ENCODE data around the gene ALK.

ALK gene

DNA sequence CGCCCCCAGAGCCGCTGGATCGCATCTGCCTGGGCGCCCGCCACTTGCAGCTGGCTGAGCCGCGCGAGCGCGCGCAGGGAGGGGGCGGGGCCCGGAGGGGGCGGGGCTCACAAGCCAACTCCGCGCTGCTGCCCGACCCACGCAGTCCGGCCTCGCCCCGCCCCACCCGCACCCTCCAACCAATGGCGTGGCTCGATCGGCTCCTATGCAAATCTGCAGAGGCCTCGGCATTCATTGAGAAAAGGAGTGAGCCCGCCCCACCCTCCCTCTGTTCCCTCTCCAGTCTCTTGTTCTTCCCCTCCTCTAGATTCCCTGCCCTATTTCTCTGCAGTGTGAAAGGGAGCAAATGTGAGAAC lies at the start of gene ALK:
TSS of gene ALK (minus strand) at position 27 of the 356 bp plus-strand sequence. CDS start 927 bp downstream, outside the sequence.
- DNase-seq: peak; percentile 88

DNA sequence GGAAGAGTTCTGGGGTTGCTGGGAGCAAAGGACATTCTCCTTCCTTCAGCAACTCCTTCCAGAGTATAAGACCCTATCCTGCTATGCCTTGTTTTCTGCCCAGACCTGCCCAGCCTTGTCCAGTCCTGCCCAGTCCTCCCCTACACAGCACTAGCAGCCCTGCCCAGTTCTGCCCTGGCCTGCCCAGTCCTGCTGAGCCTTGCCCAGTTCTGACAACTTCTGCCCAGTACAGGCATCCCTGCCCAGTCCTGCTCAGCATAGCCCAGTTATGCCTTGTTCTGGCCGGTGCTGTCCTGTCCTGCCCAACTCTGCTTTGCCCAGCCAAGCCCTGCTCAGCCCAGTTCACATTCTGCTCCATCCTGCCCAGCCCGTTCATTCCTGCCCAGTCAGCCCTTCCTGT lies 44.9 kb upstream of the ALK start:
- no peak for DNase-seq

- DNase-seq: no peak
Observed at GRCh38 chr2:29963972-29964570, 42.7 kb upstream of the ALK start.

DNA sequence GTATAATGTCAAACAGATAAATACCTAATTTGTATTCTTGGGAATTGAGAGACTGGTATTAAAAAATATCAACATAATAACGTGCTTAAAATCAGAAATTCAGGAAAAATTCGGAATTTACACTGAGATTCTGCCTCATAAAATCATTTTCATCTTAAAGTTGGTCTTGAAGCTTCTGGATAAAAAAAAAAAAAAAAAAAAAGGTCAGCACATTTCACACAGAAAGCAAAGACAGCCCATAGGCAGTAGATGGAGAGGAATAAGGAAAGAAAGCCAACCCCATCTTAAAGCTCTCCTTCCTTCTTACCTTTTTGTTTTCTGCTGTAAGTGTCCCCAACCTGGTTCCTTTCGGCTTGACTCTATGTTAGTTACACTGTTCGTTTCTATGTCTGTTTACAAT lies 41.5 kb upstream of the ALK start:
- DNase-seq: no peak

DNA sequence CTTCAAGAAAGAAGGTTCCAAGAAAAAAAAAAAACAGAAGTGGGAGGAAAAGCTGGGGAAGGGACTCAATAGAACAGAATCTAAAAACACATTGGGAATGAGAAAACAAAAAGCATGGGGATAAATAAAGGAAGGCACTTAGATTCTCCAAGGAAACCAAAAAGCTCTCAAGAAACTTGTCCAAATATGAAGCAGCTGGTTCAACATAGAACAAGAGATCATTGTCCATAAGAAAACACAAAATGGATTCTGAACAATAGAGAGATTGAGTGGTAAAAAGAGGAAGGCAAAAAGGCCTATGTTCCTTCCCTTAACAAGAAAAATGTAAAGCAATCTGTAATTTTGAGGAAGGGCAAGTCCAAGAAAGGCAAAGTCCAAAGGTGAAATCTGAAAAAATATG lies 32.9 kb upstream of the ALK start:
- DNase-seq: no peak

DNA sequence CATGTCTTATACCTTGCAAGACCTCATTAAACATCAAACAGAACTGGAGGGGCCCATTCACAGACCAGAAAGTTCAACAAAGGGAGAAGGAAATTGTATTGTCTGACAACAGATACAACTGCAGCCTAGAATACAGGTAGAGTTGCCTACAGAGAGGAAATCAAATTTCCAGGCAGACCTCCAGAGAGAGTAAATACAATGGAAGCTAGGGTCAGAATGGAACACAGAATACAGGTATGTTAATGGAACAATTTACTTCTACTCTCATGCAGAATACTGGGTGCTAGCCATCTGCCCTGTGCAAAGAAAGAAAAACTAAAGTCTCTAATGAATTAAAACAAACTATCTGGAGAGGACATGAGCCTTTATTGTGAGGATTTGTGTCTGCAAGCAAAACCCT lies 31.6 kb upstream of the ALK start:
- no peak for DNase-seq

GRCh38 chr2:29951576-29951975 lies 30.2 kb upstream of the ALK start:
- DNase-seq: no peak

- no peak for DNase-seq
Observed at GRCh38 chr2:29950481-29950880, 29.1 kb upstream of the ALK start.

DNA sequence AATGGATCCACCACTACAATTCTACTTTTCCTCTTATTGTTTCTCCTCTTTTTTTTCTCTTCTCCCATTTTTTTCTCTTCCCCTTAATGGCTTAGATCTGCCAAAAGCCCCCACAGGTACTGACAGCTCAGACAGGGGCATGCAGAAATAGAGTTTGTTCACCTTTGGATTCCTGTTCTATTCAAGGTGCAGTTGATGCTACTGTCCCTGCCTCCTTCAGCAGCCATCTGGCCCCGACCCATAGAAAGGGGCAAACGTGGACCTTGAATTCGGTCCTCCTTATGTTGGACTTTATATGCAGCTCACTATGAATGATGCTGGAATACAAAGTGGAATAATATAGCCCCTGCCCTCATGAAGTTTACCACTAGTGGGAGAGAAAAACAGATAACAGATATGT lies 27.7 kb upstream of the ALK start:
- no peak for DNase-seq

DNA sequence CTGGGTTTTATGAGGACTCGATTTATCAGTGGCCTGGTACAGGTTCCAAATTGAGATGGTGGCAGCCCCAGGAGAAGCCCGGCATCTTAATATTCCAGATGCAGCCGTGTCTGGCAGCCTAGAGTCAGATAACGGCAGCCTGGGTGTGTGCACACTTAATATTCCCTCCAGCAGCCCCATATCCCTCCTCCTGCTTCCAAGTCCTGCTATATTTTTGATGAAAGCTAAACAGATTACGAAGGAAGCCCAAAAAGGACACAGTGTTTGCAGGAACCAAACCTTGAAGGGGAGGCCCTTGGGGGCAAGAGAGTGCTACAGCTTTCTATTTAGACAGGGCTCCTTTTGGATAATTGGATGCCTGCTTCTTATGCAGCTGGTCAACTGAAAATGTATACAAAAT lies 25.1 kb upstream of the ALK start:
- DNase-seq: no peak

- no peak for DNase-seq
Observed at GRCh38 chr2:29942711-29943110, 21.3 kb upstream of the ALK start.

- no peak for DNase-seq
Observed at GRCh38 chr2:29940706-29941105, 19.3 kb upstream of the ALK start.

DNA sequence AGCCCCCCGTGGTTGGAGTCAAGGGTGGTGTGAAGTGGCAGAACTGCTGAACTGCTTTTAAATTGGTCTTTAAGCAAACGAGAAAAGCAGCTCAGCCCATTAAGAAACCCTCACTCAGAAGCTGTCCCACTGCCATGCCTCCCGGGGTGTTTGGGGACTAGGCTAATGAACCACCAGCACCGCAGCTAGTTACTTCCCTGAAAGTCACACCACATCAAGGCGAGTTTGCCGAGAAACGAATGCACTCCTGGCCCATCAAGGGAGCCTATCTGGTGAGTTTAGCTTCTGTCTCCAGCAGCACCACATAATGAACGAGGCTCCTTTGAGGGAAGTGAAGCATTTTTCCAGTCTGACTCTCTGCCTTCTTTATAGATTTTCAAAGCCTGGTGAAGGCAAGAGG lies 14.6 kb upstream of the ALK start:
- no peak for DNase-seq

DNA sequence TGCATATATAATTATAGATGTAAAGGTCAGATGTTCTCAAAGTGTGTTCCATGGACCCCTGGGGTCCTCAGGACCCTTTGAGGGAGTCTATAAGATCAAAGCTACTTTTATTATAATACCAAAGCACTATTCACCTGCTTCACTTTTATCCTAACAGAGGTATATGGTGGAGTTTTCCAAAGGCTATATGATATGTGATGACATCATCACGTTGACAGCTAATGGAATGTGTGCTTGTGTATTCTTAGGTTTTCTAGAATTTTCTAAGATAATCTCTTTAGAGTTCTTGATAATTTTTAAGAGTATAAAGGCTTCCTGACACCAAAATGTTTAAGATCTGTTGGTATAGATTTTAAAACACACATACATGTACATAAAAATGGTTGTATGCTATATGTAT lies 10.4 kb upstream of the ALK start:
- DNase-seq: no peak

GRCh38 chr2:29923110-29923721 lies 1.8 kb upstream of the ALK start:
- peak; percentile 30 for DNase-seq

DNA sequence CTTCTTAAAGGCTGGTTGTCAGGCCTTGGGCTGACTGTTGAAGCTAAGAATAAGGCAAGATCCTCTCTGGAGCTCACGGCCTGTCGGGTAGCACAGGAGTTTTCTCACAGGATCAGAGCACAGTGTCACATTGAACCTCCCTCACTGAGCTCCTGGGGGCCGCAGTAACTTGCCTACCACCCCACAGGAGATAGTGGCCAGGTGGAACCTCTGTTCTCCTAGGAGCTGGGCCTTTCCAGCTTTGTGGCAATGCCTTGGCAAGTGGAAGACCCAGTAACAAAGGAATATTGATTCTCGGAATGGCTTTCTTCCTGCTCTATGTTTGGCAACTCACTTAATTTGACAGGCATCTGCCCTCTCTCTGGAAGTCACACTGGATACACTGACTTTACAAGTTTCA lies 1.2 kb upstream of the ALK start:
- no peak for DNase-seq

DNA sequence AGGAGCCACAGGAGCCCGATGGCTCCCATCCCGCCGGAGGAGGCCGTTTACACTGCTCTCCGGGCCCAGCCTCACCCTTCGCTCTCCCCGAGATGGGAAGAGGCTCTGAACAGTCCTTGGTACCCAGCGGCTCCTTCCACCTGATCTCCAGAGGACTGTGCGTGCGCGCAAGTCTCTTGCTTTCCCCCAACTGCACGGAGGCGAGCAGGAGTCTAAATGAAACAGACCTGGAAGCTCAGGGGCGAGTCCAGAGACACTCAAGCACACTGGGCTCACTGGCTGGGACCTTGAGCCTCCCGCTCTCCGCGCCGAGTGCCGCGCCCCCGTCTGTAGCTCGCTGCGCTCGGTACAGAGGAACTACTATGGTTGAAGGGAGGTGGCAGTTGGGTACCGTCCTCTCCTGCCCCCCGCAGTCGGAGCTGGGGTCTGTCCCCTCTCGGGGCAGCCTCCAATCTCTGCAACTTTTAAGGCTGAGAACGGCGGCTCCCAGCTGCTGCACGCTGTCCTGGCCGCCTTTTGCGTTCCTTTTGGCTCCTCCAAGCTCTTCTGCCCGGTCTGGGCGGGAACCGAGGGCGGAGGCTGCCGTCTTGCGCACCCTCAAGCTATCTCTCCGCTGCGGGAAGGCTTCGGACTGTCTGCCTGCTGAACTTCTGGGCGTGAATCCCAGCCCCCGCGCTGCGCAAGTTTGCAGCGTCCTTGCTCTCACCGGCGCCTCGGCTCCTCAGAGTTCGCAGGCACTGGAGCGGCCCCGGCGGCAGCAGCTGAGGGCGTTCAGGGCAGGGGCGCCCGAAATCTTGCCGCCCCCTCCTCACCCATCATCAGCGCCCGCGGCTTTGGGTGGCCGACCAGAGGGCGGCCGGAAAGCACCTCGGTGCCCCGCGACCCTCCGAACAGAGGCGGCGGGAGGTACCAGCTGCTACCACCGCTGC lies 491 bp downstream of the ALK start:
- no peak for DNase-seq

- DNase-seq: no peak
Observed at GRCh38 chr2:29920130-29920577, 1.2 kb downstream of the ALK start.

DNA sequence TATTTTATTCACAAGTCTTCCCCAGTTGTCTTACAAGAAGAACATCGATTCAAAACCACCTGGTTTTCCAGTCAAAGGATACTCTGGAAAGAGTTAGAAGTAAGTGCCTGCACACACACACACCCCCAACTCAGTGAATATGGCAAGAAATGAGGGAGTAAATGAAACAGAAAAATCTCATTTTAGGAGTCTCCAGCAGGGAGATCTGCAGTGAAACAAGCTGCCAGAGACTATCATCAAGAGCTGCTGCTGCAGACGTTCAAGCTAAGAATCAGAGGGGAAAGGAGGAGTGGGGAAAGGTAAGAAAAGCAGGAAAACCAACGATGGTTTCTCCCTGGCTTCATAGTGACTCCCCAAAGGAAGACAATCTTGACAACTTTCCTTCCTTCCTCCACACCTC lies 2.4 kb downstream of the ALK start:
- DNase-seq: no peak

DNA sequence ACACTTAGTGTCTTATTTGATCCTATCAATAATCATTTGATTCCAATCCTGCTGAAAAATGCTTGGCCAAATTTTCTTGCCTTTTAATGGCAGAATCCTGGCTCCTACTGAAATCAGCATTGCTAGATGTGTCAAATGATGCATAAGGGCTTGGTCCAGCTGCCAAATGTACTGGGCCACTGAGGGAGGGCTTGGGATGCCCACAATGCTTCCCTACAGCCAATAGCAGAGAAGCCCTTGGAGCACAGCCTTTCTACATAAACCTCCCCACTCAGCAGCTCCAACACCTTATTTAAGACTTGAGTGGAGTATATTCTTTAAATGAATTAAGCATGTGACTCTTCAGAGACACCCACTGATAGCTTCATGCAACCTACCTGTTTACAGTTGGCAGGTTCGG lies 3.6 kb downstream of the ALK start:
- DNase-seq: no peak

- DNase-seq: no peak
Observed at GRCh38 chr2:29916571-29916970, 4.8 kb downstream of the ALK start.

GRCh38 chr2:29910960-29911359 lies 10.4 kb downstream of the ALK start:
- no peak for DNase-seq

DNA sequence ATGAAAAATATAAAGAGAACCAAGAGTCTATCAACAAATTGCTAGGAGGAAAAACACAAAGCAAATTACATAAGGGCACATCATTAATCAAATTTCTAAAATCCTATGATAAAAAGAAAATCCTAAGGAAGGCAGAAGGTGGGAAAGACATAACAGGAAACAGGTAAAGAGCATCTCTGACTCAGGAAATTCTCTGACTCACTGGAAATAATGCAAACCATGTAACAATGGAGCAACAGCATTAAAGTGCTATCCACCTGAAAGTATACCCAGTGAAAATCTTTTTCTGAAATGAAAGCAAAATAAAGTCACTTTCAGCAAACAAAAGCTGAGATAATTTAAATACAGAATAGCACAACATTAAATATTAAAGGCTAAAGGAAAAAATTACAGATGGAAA lies 10.9 kb downstream of the ALK start:
- DNase-seq: no peak

DNA sequence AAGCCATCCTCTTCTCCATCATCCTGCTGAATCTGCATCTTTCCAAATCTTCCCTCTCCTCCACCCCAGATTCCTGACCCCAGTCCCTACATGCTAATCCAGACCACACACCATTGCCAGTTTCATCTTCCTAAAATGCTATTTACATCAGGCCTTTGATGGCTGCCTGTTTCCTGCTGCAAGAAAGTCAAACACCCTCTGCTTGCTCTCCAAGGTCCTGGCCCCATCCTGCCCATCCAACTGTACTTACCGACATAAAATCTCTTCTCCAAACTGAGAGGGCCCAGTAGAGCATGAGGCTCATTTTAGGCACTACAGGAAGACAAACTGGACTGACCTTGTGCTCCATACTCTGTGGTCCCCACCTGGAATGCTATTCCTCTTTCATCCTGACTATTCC lies 19.0 kb downstream of the ALK start:
- DNase-seq: no peak
